Adipose tissue (tissue), 3 donors: Measurements from ENCODE around the gene ITGB2. TPM values are rescaled to one million over a fixed set of nuclear protein-coding genes. Genes with fewer than 3 reads are reported as not detected.

Experiments
- H3K27ac ChIP-seq: one replicate; pipeline ENCODE4 v1.5.1; 2013; ENCODE audit warnings: low read depth, low read length
- WGBS, 3 donors: extraction: QIAGEN DNeasy Blood & Tissue Kit; methylation state at CpG; one replicate each; pipeline ENCODE4 v1.1.7; 2013; 5-methylcytosine and 5-hydroxymethylcytosine counted together
- polyA plus RNA-seq, 3 donors: library from polyadenylated mRNA; stranded (reverse); fragments of 200-250 nt; gene quantifications; one replicate each; pipeline ENCODE4 v1.2.3, GENCODE V29; 2013
- donor health status: healthy with polysubstance abuse.
- donor health status: Bipolar disorder and iron deficiency.
- donor health status: healthy.

Gene ITGB2
- polyA plus RNA-seq, 3 donors = 9.5 to 81.7 (median 32.5) TPM

DNA sequence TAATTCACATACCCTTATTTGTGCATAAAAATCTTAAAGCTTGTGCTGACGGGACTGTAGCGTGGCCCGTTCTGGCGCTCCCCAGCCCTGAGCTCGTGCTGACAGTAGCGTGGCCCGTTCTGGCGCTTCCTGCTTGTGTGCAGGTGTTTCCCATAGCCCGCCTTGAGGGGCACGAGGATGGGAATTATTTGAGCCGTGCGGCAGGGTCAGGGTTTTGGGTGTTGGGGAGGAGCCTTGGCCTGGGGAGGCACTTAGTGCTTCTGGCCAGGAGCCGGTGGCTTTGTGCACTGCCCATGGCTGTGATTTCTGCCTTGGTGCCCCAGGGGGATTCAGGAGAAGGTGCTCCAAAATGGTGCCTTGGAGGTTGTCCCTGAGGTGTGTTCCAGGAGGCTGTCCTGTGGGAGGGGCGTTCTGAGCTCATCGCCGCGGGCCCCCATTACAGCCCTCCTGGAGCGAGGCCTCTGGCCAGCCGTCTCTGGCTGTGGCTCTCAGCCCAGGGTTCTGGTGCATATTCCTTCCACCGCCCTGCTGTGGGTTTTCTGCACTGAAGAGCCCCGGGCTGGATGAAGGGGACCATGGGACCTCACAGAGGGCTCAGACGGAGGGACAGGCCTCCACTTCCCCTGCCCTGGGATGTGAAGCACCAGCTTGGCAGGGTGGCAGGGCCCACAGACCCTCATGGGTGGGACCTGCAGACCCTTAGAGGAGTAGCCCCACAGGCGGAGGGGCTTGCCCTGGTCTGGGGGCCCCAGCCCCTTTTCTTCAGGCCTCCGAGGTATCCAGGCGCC lies 25.7 kb upstream of the ITGB2 start:
- H3K27ac ChIP-seq = no peak overlapping the region
- WGBS, 3 donors = 75 to 90% (median 76%) methylated on average over 24 to 25 of the region's 25 CpGs

DNA sequence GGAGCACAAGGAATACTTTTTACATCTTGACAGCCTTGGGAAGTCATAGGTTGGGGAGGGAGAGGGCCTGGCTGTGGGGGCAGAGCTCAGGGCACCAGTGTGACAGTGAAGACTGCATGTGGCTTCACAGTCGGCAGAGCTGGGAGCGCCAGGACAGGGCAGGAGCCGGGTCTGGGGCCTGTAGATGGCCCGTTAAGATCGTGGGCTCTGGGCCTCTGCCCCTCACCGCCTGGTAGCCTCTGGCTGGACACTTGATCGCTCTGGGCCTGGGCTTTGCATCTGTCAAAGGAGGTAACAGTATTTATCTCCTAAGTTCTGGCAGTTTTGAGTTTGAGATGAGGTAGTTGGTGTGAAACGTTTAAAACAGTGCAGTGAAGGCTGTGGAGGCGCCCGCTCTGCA lies 23.9 kb upstream of the ITGB2 start:
- WGBS, 3 donors = 90 to 93% (median 93%) methylated on average over 10 of the region's 10 CpGs
- H3K27ac ChIP-seq = no peak overlapping the region

DNA sequence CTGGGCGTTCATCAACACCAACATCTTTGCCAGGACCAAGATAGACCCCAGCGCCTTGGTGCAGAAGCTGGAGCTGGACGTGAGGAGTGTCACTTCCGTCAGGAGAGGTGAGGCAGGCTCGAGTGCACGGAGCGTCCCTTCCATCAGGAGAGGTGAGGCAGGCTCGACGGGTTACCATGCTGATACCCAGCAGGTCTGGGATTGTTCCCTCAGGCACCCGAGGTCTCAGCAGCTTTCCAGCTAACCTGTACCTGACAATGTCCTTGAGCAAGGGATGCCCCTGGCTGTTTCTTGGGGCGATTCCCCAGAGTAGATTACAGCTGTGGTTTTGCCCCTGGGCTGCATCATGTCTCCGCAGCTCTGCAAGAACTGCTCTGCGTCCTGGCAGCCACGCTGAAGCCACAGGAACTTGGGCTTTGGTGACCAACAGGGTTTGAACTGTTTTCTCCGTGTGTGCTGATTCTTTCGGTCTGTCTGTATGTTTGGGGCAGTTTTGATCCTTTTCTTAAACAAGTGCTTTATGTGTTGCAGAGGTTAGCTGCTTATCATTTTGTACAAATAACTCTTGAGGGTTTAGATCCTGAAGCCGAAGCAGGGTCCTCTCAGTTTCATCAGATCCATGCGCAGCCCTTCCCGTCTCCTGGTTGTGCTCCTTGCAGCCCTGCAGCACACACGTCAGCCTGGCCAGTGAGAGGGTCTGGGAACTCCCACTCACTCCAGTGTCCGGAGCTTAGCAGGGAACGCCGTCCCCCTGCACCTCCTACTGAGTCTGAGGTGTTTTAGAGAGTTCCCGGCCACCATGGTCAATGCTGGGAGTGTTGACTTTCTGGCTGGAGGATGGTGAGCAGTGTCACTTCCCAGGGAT lies 23.2 kb upstream of the ITGB2 start:
- WGBS, 3 donors = 89 to 91% (median 91%) methylated on average over 24 of the region's 24 CpGs
- H3K27ac ChIP-seq = no peak overlapping the region

DNA sequence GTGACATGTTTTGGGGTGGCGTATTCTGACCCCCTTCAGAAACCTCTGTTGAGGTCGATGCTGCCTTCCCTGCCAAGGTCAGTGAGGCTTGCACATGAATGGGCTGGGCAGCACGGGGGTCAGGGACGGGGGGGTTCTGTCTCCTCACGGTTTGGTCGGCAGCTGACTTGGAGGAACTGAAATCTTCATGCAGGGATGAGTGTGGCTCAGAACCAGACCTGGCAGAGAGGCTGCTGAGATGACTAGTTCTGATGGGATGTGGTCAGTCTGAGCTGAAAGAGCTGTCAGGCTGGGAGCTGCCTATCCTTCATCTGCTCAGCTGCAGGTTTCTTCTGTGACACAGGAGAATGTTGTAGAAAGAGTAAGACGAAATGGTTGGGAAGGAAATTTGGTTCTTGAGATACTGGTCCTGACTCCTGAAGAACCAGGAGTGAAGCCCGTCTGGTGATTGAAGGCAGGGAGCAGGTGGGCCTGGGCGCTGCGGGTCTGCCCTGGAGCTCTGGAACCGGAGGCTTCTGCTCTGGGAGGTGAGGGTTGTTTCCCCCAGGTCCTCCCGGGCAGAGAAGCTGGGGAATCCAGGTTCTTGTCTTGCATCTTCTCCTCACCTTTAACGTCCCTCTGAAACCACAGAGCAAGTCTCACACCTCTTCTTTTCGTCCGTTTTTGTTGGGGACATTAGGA lies 22.4 kb upstream of the ITGB2 start:
- H3K27ac ChIP-seq = no peak overlapping the region
- 84 to 92% (median 90%) methylated on average over 15 of the region's 15 CpGs for WGBS, 3 donors

DNA sequence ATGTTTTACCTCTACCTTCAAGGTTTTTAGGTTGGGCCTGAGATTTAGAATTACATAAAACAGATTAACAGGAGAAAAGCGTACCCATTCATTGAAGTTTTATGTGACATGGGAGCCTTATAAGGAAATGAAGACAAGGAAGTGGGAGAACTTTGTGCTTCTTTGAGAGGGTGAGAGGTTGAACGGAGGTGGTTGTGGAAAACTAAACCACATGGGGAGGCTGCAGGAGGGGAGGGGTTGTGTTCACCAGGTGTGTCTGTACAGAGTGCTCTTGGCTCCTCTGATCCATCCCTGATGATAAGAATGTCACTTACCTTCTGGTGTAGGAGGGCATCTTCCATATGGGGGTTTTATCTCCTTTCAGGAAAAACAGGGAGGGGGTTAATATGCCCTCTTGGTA lies 21.9 kb upstream of the ITGB2 start:
- H3K27ac ChIP-seq = no peak overlapping the region
- 84 to 93% (median 87%) methylated on average over 2 of the region's 2 CpGs for WGBS, 3 donors

DNA sequence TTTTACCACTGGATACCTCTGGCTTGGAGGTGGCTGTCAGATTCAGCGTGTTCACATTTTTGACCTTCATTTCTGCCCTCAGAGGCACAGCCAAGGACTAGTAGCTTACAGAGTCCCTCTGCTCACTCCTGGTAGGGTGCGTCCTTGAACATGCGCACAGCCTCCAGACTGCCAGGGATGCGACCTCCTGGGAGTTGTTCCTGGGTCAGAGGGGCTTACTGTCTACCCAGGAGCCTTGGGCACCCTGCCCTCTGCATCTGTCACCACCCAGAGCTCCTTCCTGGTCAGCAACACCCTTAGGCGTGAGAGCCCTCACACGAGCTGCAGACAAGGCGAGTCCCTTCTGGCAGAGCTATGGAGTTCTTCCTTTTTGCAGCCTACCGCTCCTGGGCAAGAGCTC lies 20.9 kb upstream of the ITGB2 start:
- WGBS, 3 donors = 81 to 88% (median 88%) methylated on average over 8 of the region's 8 CpGs
- no peak overlapping the region for H3K27ac ChIP-seq

DNA sequence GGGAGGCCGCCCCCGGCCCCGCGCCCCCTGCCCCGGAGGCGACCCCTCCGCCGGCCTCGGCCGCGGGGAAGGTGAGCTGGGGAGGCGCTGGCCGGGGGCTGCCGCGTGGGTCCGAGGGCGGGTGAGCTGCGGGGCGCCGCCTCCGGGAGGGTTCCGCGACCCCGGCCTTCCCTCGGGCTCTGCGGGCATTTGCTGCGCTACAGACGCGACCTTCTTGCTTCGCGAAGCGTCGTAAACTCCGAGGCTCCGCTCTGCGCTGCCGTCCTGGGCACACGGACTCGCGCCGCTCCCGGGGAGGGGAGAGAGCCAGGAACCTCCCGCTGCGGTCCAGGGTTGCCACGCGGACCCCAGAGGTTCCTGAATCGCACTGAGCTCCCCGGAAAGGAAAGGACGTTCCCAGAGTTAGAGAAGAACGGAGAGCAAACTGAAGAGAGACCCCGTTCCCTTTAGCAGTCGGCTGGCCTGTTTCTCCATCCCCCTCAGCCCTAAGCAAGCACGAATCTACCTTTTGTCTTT lies 19.5 kb upstream of the ITGB2 start:
- H3K27ac ChIP-seq = no peak overlapping the region
- WGBS, 3 donors = 0 to 1% (median 0%) methylated on average over 46 to 53 of the region's 53 CpGs

DNA sequence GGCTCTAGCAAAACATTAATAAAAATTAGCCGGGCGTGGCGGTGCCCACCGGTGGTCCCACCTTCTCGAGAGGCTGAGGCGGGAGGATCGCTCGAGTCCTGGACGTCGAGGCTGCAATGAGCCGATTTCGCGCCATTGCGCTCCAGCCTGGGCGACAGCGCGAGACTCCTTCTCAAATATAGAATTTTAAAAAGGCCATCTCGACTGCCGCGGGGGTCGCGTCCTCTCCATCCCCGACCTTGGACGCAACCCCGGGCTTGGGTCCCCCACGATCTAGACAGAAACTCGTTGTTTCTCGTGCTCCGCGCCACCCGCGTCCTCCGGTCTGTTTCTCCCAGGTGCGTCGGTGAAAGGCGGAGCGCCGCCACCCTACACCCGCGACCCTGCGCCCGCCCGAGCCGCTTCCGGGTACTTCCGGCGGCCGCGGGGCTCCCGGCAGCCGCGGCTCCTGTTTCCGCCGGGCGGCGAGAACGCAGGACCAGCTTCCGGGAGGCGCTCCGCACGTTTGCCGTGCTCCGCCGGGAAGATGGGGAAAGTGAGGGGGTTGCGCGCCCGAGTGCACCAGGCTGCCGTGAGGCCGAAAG lies 18.9 kb upstream of the ITGB2 start, which contains the start of gene SLX9:
Gene SLX9 (plus strand): TSS at position 498 of the 584 bp plus-strand sequence. CDS start 29 bp downstream, at position 527.
- H3K27ac ChIP-seq = no peak within 1 kb of the TSS
- WGBS, 3 donors = 1 to 3% (median 2%) methylated on average over 64 to 69 of the region's 69 CpGs

DNA sequence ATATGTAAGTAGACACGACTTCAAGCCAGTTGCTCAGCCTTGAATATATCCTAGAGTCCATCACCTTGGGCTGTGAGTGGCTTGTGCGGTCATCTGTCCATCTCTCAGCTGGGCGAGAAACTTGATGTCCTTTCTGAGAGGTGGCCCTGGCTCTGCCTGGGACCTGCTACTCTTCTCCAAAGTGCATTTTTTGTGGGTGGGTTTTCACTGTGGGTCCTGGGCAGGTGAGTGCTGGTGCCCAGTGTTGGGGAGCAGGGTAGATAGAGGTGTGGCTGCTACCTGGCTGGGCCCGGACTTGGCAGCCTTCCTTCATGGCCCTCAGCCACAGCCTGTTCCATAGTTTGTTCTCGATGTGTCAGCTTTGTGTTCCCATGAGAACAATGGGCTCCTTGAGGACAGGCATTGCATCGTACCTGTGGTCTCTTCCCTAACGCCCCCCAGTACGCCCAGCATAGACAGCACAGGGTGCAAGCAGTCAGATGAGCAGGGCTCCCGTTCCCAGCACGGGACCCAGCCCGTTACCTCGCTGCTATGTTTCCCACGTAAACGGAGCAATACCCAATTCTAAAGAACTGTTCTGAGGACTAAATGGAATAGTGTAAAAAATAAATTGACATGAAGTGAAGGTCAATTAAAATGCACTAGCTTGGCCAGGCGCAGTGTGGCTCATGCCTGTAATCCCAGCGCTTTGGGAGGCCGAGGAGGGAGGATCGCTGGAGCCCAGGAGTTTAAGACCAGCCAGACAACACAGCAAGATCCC lies 18.3 kb upstream of the ITGB2 start:
- H3K27ac ChIP-seq = no peak overlapping the region
- WGBS, 3 donors = 74 to 86% (median 84%) methylated on average over 18 of the region's 18 CpGs

DNA sequence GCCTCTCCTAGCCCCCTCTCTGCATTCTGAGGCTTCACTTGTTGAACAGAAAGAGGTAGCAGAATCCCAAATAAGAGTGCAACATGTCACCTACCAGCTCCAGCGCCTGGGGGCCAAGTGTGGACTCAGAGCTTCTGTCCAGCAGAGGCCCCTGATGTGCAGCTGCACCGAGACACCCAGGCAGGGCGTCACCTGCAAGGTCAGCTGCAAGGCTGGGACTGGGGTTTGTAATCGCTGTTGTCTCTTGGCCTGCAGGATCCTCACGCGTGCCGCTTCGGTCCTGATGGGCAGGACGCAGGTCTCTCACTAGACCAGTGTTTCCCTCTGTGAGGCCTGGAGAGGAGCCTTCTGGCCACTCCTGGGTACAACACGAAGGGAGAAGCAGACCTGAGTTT lies 14.8 kb upstream of the ITGB2 start:
- no peak overlapping the region for H3K27ac ChIP-seq
- 91 to 94% (median 93%) methylated on average over 10 of the region's 10 CpGs for WGBS, 3 donors

DNA sequence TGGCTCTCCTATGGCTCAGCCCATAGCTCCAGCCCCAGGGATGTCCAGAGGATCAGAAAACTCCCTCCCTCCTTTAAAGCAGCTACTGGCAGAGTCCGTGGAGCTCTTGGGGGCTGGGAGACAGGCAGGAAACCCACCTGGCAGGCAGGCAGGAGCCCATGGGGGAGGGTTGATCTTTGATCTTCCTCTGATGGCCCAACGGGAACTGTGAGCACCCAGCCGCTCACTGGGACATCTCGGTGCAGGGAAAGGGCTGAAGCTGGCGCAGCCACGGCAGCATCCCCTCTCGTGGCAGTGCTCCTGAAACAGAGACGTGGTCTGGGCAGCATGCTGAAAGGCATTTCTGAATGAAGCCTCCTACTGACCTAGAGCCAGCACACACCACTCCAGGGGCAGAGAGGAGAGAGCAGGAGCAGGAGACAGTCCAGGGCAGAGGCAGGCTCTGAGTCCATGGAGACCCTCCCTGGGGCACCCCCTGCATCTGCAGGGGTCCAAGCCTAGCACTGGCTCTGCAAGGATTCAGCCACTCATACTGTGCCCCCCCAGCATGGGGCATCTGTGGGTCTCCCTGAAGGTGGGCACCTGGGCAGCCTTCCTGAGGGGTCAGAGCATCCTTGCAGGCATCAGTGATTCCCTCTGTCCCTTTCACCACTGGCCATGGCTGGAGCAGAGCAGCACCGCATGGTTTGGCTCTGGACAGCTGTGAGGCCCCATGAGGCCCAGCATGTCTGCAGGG lies 14.3 kb upstream of the ITGB2 start:
- 84 to 94% (median 88%) methylated on average over 9 of the region's 9 CpGs for WGBS, 3 donors

DNA sequence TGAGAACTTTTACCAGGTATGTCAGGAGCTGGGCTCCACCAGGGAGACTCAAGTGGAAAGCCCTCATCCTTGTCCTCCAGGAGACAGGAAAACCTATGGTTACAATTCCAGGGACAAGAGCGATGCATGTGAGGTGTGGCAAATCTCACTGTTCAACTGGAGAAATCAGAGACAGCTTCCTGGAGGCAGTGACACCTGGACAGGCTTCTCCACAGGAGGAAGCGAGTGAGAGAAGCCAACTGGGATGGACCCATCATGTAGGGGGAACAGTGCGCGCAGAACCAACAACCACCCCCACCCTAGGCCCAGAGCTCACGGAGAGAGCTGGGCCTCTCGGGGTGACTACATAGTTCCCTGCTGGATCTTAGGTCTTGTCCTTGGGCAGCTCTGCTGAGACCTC lies 13.6 kb upstream of the ITGB2 start:
- H3K27ac ChIP-seq = no peak overlapping the region
- 89 to 97% (median 95%) methylated on average over 6 of the region's 6 CpGs for WGBS, 3 donors

More for the DNA sequence above, 14.3 kb upstream of the ITGB2 start:
- no peak overlapping the region for H3K27ac ChIP-seq

DNA sequence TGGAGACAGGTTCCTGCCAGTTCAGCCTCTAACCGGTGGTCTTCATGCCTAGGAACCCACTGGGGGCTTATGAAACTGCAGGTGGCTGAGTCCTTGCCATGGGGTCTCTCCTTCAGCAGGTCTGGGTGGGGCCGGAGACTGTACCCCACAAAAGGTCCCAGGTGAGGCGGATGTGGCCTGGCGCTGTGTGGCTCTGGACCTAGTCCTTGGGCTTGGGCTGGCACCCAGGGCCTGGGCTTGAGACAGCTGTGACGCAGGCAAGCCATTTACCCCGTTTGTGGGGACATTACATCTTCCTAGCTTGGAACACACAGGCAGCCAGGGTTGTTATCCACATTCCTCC lies 13.2 kb upstream of the ITGB2 start:
- WGBS, 3 donors = 82 to 94% (median 94%) methylated on average over 6 of the region's 6 CpGs
- no peak overlapping the region for H3K27ac ChIP-seq

DNA sequence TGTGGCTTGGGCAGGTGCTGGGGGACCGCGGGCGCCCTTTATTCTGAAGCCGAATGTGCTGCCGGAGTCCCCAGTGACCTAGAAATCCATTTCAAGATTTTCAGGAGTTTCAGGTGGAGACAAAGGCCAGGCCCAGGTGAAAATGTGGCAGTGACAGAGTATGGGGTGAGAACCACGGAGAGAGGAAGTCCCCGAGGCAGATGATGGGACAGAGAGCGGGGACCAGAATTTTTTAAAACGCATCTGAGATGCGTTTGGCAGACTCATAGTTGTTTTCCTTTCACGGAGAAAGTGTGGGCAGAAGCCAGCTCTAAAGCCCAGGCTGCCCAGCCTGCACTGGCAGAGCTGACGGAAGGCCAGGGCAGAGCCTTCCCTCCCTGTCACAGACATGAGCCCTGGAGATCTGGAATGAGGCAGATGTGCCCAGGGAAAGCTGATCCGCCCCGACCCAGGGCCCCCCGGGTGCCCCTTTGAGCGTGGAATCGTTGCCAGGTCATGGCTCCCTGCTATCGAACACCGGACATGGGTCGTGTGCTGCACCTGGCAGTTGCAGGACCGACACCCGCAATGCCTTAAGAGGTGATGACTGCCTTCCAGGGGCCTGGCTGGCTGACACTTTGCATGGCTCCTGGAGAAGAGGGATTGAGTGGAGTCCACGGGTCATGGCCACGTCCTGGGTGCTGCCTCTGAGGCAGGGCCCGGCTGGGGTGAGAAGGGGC lies 12.7 kb upstream of the ITGB2 start:
- 76 to 81% (median 80%) methylated on average over 25 of the region's 25 CpGs for WGBS, 3 donors
- no peak overlapping the region for H3K27ac ChIP-seq

DNA sequence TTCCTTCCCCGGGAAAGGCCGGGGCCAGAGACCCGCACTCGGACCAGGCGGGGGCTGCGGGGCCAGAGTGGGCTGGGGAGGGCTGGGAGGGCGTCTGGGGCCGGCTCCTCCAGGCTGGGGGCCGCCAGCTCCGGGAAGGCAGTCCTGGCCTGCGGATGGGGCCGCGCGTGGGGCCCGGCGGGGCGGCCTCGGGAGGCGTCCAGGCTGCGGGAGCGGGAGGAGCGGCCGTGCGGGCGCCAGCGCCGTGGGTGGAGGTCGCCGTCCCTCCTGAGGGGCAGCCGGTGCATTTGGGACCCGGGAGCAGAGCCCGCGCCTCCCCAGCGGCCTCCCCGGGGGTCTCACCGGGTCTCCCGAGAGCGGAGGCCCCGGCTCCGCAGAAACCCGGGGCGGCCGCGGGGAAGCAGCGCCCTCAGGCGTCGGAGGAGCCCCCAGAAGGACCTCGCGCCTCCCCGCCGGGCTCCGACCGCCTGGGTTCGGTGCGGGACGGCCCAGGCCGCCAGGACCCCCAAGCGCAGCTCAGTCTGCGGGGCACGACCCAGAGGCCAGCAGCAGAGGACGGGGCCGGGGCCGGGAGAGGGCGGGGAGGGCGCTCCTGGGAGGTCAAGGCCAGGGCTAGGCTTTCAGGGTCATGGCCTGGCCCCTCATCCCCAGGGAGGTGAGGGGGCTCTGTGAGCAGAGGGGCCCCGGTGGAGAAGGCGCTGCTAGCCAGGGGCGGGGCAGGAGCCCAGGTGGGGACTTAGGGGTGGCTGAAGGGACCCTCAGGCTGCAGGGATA lies 11.9 kb upstream of the ITGB2 start:
- WGBS, 3 donors = 1 to 4% (median 2%) methylated on average over 52 to 68 of the region's 68 CpGs

More for the DNA sequence above, 11.9 kb upstream of the ITGB2 start:
- no peak overlapping the region for H3K27ac ChIP-seq
